Osteoblast (primary cell): ENCODE results near the gene SRF. TPM values are rescaled to one million over a fixed set of nuclear protein-coding genes. Genes with fewer than 3 reads are reported as not detected.

ENCODE experiments used
- DNase-seq: peaks from one replicate; pipeline ENCODE4 v3.0.0; 2011; ENCODE audit warnings: low spot score, mixed read lengths; ENCODE audit not compliant: insufficient read length; ENCODE audit errors: missing footprints
- H2AFZ ChIP-seq: 2 replicates; pipeline ENCODE4 v1.6.0; 2011; ENCODE audit warnings: mild to moderate bottlenecking, low read length
- H3K27ac ChIP-seq: 2 replicates; pipeline ENCODE4 v1.5.1; 2011; ENCODE audit warnings: mild to moderate bottlenecking, low read depth, low read length, moderate library complexity
- H3K27me3 ChIP-seq: 2 replicates; pipeline ENCODE4 v1.6.0; 2012; ENCODE audit warnings: mild to moderate bottlenecking, control low read depth, inconsistent platforms, low read length, moderate library complexity; ENCODE audit not compliant: insufficient read depth
- H3K36me3 ChIP-seq: 2 replicates; pipeline ENCODE4 v1.5.1; 2011; ENCODE audit warnings: mild to moderate bottlenecking, low read length, control low read depth, moderate library complexity; ENCODE audit not compliant: insufficient read depth
- H3K4me1 ChIP-seq: 2 replicates; pipeline ENCODE4 v1.5.1; 2011; ENCODE audit warnings: mild to moderate bottlenecking, low read length, control low read depth, moderate library complexity; ENCODE audit not compliant: insufficient read depth
- H3K4me2 ChIP-seq: 2 replicates; pipeline ENCODE4 v1.6.0; 2011; ENCODE audit warnings: mild to moderate bottlenecking, low read length; ENCODE audit not compliant: insufficient read depth
- H3K4me3 ChIP-seq: fragments of 200-600 bp; sonication (generic); 3 replicates; pipeline ENCODE4 v1.5.1; 2012; ENCODE audit warnings: mild to moderate bottlenecking, low read length, inconsistent platforms; ENCODE audit not compliant: insufficient read depth
- H3K79me2 ChIP-seq: 2 replicates; pipeline ENCODE4 v1.6.0; 2012; ENCODE audit warnings: mild to moderate bottlenecking, low read length, control low read depth, inconsistent platforms; ENCODE audit not compliant: insufficient read depth
- H3K9me3 ChIP-seq: 2 replicates; pipeline ENCODE4 v1.5.1; 2011; ENCODE audit warnings: low read depth, low read length, control low read depth
- H4K20me1 ChIP-seq: 2 replicates; pipeline ENCODE4 v1.6.0; 2012; ENCODE audit warnings: mild to moderate bottlenecking, low read length, control low read depth; ENCODE audit not compliant: insufficient read depth
- total RNA-seq: library from RNA; depleted of rRNA; stranded (reverse); fragments of >200 nt; gene quantifications from 2 replicates; pipeline ENCODE4 v1.2.3, GENCODE V29; 2012
- TF ChIP-seq, protein P1 (sequence below): IDR thresholded peaks from 2 replicates; pipeline ENCODE4 v1.5.1; 2011; ENCODE audit warnings: mild to moderate bottlenecking, low read depth, low read length, moderate library complexity; ENCODE audit errors: extremely low read depth

The SRF gene
- total RNA-seq, 1 donor: 20.6 TPM

- Histone ChIP-seq H3K79me2 (no peaks in the 10 kb centered on the region), H2AFZ (no peak overlapping the region), H3K27ac (no peak overlapping the region), H3K27me3 (no peaks in the 10 kb centered on the region), H3K4me3 (no peak overlapping the region), H3K4me1 (no peaks in the 10 kb centered on the region), H3K4me2 (no peak overlapping the region), H3K9me3 (no peaks in the 10 kb centered on the region), H3K36me3 (peaks cover 23% of the 10 kb centered on the region), H4K20me1 (no peaks in the 10 kb centered on the region)
- TF ChIP-seq, protein P1, sequence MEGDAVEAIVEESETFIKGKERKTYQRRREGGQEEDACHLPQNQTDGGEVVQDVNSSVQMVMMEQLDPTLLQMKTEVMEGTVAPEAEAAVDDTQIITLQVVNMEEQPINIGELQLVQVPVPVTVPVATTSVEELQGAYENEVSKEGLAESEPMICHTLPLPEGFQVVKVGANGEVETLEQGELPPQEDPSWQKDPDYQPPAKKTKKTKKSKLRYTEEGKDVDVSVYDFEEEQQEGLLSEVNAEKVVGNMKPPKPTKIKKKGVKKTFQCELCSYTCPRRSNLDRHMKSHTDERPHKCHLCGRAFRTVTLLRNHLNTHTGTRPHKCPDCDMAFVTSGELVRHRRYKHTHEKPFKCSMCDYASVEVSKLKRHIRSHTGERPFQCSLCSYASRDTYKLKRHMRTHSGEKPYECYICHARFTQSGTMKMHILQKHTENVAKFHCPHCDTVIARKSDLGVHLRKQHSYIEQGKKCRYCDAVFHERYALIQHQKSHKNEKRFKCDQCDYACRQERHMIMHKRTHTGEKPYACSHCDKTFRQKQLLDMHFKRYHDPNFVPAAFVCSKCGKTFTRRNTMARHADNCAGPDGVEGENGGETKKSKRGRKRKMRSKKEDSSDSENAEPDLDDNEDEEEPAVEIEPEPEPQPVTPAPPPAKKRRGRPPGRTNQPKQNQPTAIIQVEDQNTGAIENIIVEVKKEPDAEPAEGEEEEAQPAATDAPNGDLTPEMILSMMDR: no peak
- no peak for DNase-seq
Measured at GRCh38 chr6:43207286-43207685, 36.2 kb downstream of the SRF start.

- Histone ChIP-seq H3K4me1 (no peaks in the 10 kb centered on the region), H3K4me3 (no peak overlapping the region), H3K36me3 (peaks cover 32% of the 10 kb centered on the region), H2AFZ (no peak overlapping the region), H3K27ac (no peak overlapping the region), H4K20me1 (no peaks in the 10 kb centered on the region), H3K9me3 (no peaks in the 10 kb centered on the region), H3K27me3 (no peaks in the 10 kb centered on the region), H3K79me2 (no peaks in the 10 kb centered on the region), H3K4me2 (no peak overlapping the region)
- TF ChIP-seq, protein P1: no peak
- DNase-seq: peak; percentile 6
Measured at GRCh38 chr6:43211955-43212354, 40.9 kb downstream of the SRF start.

GRCh38 chr6:43213431-43213830, 42.4 kb downstream of the SRF start:
- no peak overlapping the region for H2AFZ ChIP-seq
- no peak overlapping the region for H3K4me2 ChIP-seq
- H3K27ac ChIP-seq: no peak overlapping the region
- no peaks in the 10 kb centered on the region for H3K9me3 ChIP-seq
- no peaks in the 10 kb centered on the region for H3K27me3 ChIP-seq
- DNase-seq: no peak
- no peaks in the 10 kb centered on the region for H3K4me1 ChIP-seq
- TF ChIP-seq, protein P1: no peak
- H3K36me3 ChIP-seq: peaks cover 34% of the 10 kb centered on the region
- no peak overlapping the region for H3K4me3 ChIP-seq
- H4K20me1 ChIP-seq: no peaks in the 10 kb centered on the region
- no peaks in the 10 kb centered on the region for H3K79me2 ChIP-seq

DNA sequence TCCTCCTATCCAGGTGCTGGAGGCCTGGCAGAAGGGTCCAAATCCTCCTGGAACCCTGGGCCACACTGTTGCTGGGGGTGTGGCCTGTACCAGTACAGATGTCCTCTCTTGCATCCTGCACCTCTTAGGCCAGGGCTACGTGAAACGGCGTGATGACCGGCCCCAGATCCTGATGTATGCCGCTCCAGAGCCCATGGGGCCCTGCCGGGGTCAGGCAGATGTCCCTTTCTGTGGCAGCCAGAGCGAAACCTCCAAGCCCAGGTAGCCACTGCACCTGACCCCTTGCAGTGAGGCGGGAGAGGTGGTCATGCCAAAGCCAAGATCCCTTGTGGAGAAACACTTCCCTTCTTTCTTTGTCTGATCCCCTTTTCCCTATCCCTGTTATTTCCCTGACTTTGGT, 44.0 kb downstream of the SRF start:
- no peak overlapping the region for H3K27ac ChIP-seq
- no peak overlapping the region for H3K4me3 ChIP-seq
- no peak for DNase-seq
- TF ChIP-seq, protein P1: no peak
- no peak overlapping the region for H3K4me2 ChIP-seq
- no peaks in the 10 kb centered on the region for H4K20me1 ChIP-seq
- H2AFZ ChIP-seq: no peak overlapping the region
- no peaks in the 10 kb centered on the region for H3K79me2 ChIP-seq
- no peaks in the 10 kb centered on the region for H3K4me1 ChIP-seq
- peaks cover 30% of the 10 kb centered on the region for H3K36me3 ChIP-seq
- no peaks in the 10 kb centered on the region for H3K27me3 ChIP-seq
- no peaks in the 10 kb centered on the region for H3K9me3 ChIP-seq
